Measurements from ENCODE around the gene MOB3C. TPM values are rescaled to one million over a fixed set of nuclear protein-coding genes. Genes with fewer than 3 reads are reported as not detected.
A peak's percentile ranks its signal among the peaks of the same experiment; 100 is the strongest.

The MOB3C gene
- total RNA-seq, 4 donors from 2014 or later: 13.0 to 17.8 (median 13.6) TPM

- intact Hi-C loops (cut with DNase I; ENCODE audit: low total_unique reads): no loop called here
- TF ChIP-seq POLR2A (IDR thresholded peaks at IDR 0.05) (no peak), CTCF (IDR thresholded peaks at IDR 0.05) (no peak)
- H3K4me3 ChIP-seq (ENCODE audit: low read depth, poor library complexity, severe bottlenecking): no peak overlapping the region
- 82 to 88% methylated on average over 4 of the region's 4 CpGs for WGBS, 2 donors
- peak in 1 of 2 donors; percentile 39 for DNase-seq (ENCODE audit: low spot score in 2 of 2)
Observed at GRCh38 chr1:46618754-46619415, 2.3 kb upstream of the MOB3C start.

GRCh38 chr1:46617833-46618232 lies 1.2 kb upstream of the MOB3C start:
- DNase-seq (ENCODE audit: low spot score in 2 of 2): no peak
- 80 to 88% methylated on average over 3 of the region's 3 CpGs for WGBS, 2 donors
- TF ChIP-seq POLR2A (IDR thresholded peaks at IDR 0.05) (no peak), CTCF (IDR thresholded peaks at IDR 0.05) (no peak)
- H3K4me3 ChIP-seq (ENCODE audit: low read depth, poor library complexity, severe bottlenecking): no peak overlapping the region
- intact Hi-C loops (cut with DNase I; ENCODE audit: low total_unique reads): no loop called here

- WGBS, 2 donors: 37 to 40% methylated on average over 10 of the region's 10 CpGs
- intact Hi-C loops (cut with DNase I; ENCODE audit: low total_unique reads): no loop called here
- peak overlapping the region; percentile 74 for H3K4me3 ChIP-seq (ENCODE audit: low read depth, poor library complexity, severe bottlenecking)
- TF ChIP-seq CTCF (IDR thresholded peaks at IDR 0.05) (no peak), POLR2A (IDR thresholded peaks at IDR 0.05) (no peak)
- DNase-seq (ENCODE audit: low spot score in 2 of 2): peak in 1 of 2 donors; percentile 66
Observed at GRCh38 chr1:46617108-46617800, 643 bp upstream of the MOB3C start.

GRCh38 chr1:46615735-46616134 lies 876 bp downstream of the MOB3C start:
- H3K4me3 ChIP-seq (ENCODE audit: low read depth, poor library complexity, severe bottlenecking): peak overlapping the region; percentile 74
- TF ChIP-seq CTCF (IDR thresholded peaks at IDR 0.05) (no peak), POLR2A (IDR thresholded peaks at IDR 0.05) (no peak)
- peak in 1 of 2 donors; percentile 85 for DNase-seq (ENCODE audit: low spot score in 2 of 2)
- WGBS, 2 donors: 46 to 52% methylated on average over 3 of the region's 3 CpGs
- intact Hi-C loops (cut with DNase I; ENCODE audit: low total_unique reads): no loop called here

GRCh38 chr1:46615088-46615487 lies 1.5 kb downstream of the MOB3C start:
- intact Hi-C loops (cut with DNase I; ENCODE audit: low total_unique reads): no loop called here
- WGBS, 2 donors: 76 to 85% methylated on average over 2 of the region's 2 CpGs
- DNase-seq (ENCODE audit: low spot score in 2 of 2): peak in 1 of 2 donors; percentile 79
- H3K4me3 ChIP-seq (ENCODE audit: low read depth, poor library complexity, severe bottlenecking): no peak overlapping the region
- TF ChIP-seq POLR2A (IDR thresholded peaks at IDR 0.05) (no peak), CTCF (IDR thresholded peaks at IDR 0.05) (no peak)

Data from lower leg skin (tissue), 4 donors.